ENCODE data around the gene MTCH2. TPM values are rescaled to one million over a fixed set of nuclear protein-coding genes. Genes with fewer than 3 reads are reported as not detected.

The MTCH2 gene
- total and polyA plus RNA-seq, 2 donors (not counting 1 experiment from before 2014, with no cell fraction given), result 64.4 to 169 TPM

DNA sequence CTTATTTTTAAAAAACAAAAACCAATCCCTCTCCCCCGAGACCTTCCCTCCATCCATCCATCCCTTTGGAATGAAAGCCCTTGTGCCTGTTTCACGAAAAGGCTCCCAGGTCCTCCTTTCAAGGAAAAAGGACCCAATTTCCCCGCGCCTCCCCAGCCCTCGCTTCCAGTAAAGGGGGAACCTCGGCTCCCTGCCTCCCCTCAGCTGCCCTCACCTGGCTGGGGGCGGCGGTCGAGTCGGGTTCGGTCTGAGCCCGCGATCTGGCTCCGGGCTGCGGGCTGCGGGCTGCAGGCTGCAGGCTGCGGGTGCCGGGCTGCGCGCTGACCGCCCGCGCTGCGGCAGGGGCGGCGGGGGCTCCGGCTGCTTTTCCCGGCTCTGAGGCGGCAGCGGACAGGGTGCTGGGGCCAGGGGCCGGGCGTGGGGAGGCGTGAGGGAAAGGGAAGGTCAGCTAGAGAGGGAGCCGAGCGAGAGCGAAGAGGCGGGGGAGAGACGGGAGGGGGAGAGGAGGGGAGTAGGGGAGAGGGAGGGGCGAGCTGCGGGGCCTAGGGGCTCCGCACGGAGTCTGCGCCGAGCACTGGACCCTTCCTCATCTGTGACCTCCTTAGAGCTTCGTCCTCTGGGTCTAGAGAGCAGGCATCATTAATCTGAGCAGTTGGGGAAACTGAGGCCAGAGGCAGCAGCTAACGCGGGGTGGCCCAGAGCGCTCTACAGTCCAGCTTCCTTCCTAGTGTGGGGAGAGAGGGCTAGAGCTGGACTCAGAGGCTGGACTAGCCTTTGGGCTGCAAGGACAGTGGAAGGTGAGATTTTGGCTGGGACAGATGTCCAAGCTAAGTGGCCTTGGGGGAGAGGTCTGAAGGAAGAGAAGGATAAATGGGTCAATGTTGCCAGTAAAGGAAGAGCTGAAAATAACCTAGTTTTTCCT lies 48.2 kb downstream of the MTCH2 start, which contains the start of gene C1QTNF4:
Gene C1QTNF4, minus strand, starts transcription at position 478 of the 922 bp plus-strand sequence. CDS start 3,601 bp downstream, outside the sequence.
- H3K9ac ChIP-seq (ENCODE audit: insufficient read depth, low read length), result no peak within 1 kb of the TSS
- H3K4me3 ChIP-seq (replicated peaks in 1 of 4; ENCODE audit: control extremely low read depth in 1 of 4, insufficient read depth in 1 of 4, low read depth in 3 of 4, low read length in 4 of 4), result peak within 1 kb of the TSS in 2 of 4 experiments; percentile 28 to 47
- H3K79me2 ChIP-seq (ENCODE audit: control insufficient read depth, insufficient read depth, low read length), result no peaks in the 10 kb centered on the region
- no peaks in the 10 kb centered on the region for H4K20me1 ChIP-seq (ENCODE audit: control insufficient read depth, extremely low read depth, insufficient read depth, low read length)
- DNase-seq (ENCODE audit: low read depth in 2 of 2), result no peak
- no peak within 1 kb of the TSS for H3K27ac ChIP-seq (ENCODE audit: insufficient read depth, low read length)
- peak within 1 kb of the TSS; percentile 40 for H3K4me2 ChIP-seq (ENCODE audit: extremely low read depth, insufficient read depth, low read length)
- no peaks in the 10 kb centered on the region for H3K4me1 ChIP-seq (ENCODE audit: control insufficient read depth, extremely low read depth, insufficient read depth, low read length)
- no peaks in the 10 kb centered on the region for H3K36me3 ChIP-seq (ENCODE audit: control insufficient read depth, insufficient read depth, low read length)
- TF ChIP-seq, protein P1, sequence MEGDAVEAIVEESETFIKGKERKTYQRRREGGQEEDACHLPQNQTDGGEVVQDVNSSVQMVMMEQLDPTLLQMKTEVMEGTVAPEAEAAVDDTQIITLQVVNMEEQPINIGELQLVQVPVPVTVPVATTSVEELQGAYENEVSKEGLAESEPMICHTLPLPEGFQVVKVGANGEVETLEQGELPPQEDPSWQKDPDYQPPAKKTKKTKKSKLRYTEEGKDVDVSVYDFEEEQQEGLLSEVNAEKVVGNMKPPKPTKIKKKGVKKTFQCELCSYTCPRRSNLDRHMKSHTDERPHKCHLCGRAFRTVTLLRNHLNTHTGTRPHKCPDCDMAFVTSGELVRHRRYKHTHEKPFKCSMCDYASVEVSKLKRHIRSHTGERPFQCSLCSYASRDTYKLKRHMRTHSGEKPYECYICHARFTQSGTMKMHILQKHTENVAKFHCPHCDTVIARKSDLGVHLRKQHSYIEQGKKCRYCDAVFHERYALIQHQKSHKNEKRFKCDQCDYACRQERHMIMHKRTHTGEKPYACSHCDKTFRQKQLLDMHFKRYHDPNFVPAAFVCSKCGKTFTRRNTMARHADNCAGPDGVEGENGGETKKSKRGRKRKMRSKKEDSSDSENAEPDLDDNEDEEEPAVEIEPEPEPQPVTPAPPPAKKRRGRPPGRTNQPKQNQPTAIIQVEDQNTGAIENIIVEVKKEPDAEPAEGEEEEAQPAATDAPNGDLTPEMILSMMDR (conservative IDR thresholded peaks at IDR 0.05 in 1 of 2, IDR thresholded peaks at IDR 0.05 in 1 of 2; ENCODE audit: low read depth in 1 of 2, low read length in 2 of 2), result no peak
- TF ChIP-seq EZH2 (IDR thresholded peaks at IDR 0.05; ENCODE audit: low read length, missing control alignments), result peak; percentile 57
- no peak within 1 kb of the TSS for H2AFZ ChIP-seq (ENCODE audit: low read length)
- peaks cover 41% of the 10 kb centered on the region for H3K27me3 ChIP-seq (ENCODE audit: control insufficient read depth, insufficient read depth, low read length)
- no peaks in the 10 kb centered on the region for H3K9me3 ChIP-seq (ENCODE audit: control insufficient read depth, insufficient read depth, low read depth, low read length)

DNA sequence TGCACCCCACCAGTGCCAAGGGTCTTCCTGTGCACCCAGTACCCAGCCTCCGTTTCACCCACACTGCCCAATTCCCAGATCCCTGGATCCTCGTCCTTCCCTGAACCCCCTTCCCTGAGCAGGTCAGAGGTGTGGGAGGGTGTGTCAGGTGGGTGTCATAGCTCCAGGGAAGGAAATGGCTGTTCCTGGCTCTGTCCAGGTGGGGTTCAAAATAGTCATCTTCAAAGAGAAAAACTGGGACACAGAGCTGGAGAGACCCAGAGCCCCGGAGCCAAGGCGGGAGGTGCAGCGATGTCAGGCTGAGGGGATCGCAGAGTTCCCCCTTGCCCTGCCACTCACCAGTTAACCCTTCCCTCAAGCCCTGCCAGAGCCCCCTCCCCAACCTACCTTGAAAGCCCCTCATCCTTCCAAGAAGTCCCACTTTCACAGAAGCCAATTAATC lies 48.8 kb downstream of the MTCH2 start:
- H4K20me1 ChIP-seq (ENCODE audit: control insufficient read depth, extremely low read depth, insufficient read depth, low read length), result no peaks in the 10 kb centered on the region
- DNase-seq (ENCODE audit: low read depth in 2 of 2), result no peak
- H3K4me2 ChIP-seq (ENCODE audit: extremely low read depth, insufficient read depth, low read length), result no peak overlapping the region
- no peak overlapping the region for H3K27ac ChIP-seq (ENCODE audit: insufficient read depth, low read length)
- no peaks in the 10 kb centered on the region for H3K9me3 ChIP-seq (ENCODE audit: control insufficient read depth, insufficient read depth, low read depth, low read length)
- H2AFZ ChIP-seq (ENCODE audit: low read length), result no peak overlapping the region
- H3K36me3 ChIP-seq (ENCODE audit: control insufficient read depth, insufficient read depth, low read length), result no peaks in the 10 kb centered on the region
- no peaks in the 10 kb centered on the region for H3K79me2 ChIP-seq (ENCODE audit: control insufficient read depth, insufficient read depth, low read length)
- no peak overlapping the region for H3K9ac ChIP-seq (ENCODE audit: insufficient read depth, low read length)
- H3K4me1 ChIP-seq (ENCODE audit: control insufficient read depth, extremely low read depth, insufficient read depth, low read length), result no peaks in the 10 kb centered on the region
- TF ChIP-seq, protein P1 (conservative IDR thresholded peaks at IDR 0.05 in 1 of 2, IDR thresholded peaks at IDR 0.05 in 1 of 2; ENCODE audit: low read depth in 1 of 2, low read length in 2 of 2), result no peak
- peak; percentile 92 for TF ChIP-seq EZH2 (IDR thresholded peaks at IDR 0.05; ENCODE audit: low read length, missing control alignments)
- H3K27me3 ChIP-seq (ENCODE audit: control insufficient read depth, insufficient read depth, low read length), result peaks cover 41% of the 10 kb centered on the region
- peak overlapping the region in 2 of 4 experiments; percentile 28 to 47 for H3K4me3 ChIP-seq (replicated peaks in 1 of 4; ENCODE audit: control extremely low read depth in 1 of 4, insufficient read depth in 1 of 4, low read depth in 3 of 4, low read length in 4 of 4)

DNA sequence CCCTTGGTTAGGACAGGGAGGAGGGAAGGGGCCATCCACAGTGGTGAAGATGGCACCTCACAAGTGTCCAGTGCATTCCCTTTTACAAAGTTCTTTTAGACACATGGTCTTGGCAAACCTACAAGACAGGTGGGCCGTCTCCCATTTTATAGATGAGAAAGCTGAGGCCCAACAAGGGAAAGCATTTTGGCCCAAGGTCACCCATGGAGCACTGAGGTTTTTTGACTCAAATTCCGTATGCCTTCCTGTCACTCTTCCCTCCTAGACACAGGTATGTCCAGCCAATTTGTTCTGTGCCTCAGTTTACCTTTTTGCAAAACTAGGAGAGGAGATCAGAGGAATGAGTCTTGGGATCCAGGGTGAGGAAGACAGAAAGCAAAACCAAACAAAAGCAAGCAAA lies 49.4 kb downstream of the MTCH2 start:
- no peaks in the 10 kb centered on the region for H4K20me1 ChIP-seq (ENCODE audit: control insufficient read depth, extremely low read depth, insufficient read depth, low read length)
- no peaks in the 10 kb centered on the region for H3K79me2 ChIP-seq (ENCODE audit: control insufficient read depth, insufficient read depth, low read length)
- H3K9me3 ChIP-seq (ENCODE audit: control insufficient read depth, insufficient read depth, low read depth, low read length), result no peaks in the 10 kb centered on the region
- no peaks in the 10 kb centered on the region for H3K36me3 ChIP-seq (ENCODE audit: control insufficient read depth, insufficient read depth, low read length)
- H3K4me2 ChIP-seq (ENCODE audit: extremely low read depth, insufficient read depth, low read length), result no peak overlapping the region
- DNase-seq (ENCODE audit: low read depth in 2 of 2), result no peak
- H2AFZ ChIP-seq (ENCODE audit: low read length), result no peak overlapping the region
- peaks cover 41% of the 10 kb centered on the region for H3K27me3 ChIP-seq (ENCODE audit: control insufficient read depth, insufficient read depth, low read length)
- H3K4me1 ChIP-seq (ENCODE audit: control insufficient read depth, extremely low read depth, insufficient read depth, low read length), result no peaks in the 10 kb centered on the region
- H3K9ac ChIP-seq (ENCODE audit: insufficient read depth, low read length), result no peak overlapping the region
- H3K27ac ChIP-seq (ENCODE audit: insufficient read depth, low read length), result no peak overlapping the region
- no peak overlapping the region for H3K4me3 ChIP-seq (replicated peaks in 1 of 4; ENCODE audit: control extremely low read depth in 1 of 4, insufficient read depth in 1 of 4, low read depth in 3 of 4, low read length in 4 of 4)
- TF ChIP-seq EZH2 (IDR thresholded peaks at IDR 0.05; ENCODE audit: low read length, missing control alignments), result no peak
- TF ChIP-seq, protein P1 (conservative IDR thresholded peaks at IDR 0.05 in 1 of 2, IDR thresholded peaks at IDR 0.05 in 1 of 2; ENCODE audit: low read depth in 1 of 2, low read length in 2 of 2), result no peak
